Epithelial cell of prostate (primary cell): ENCODE results near the gene NFE2L2.
"Not testable (repeated sequence)": the region's sequence is repeated elsewhere in the genome, so short reads cannot be mapped to it uniquely, and the experiment has no call there.

Experiments
- DNase-seq: peaks from one replicate; pipeline ENCODE4 v3.0.0-alpha.2; 2011; ENCODE audit warnings: low read depth, low spot score
- H3K27ac ChIP-seq: fragments of 450-650 bp; 2 replicates; pipeline ENCODE4 v1.5.1; 2017; ENCODE audit warnings: mild to moderate bottlenecking

NFE2L2 gene

DNA sequence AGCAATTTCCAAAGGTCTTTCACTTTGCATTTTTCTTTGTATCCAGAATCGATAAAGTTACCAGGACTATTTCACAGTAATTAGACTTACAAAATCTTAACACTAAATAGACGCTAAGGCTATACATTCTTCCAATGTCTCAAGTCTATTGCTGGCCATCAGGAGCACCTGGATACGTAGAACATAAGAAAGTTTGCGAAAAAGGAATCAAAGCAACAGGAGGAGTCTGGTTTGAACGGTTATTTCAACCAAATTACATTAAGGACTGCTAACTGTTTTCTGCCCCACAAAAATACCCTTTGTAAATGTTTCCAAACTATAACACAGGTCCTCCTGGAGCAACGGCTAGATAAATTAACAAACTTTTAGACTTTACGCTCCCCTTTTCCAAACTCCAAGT lies 53.4 kb downstream of the NFE2L2 start:
- peak overlapping the region; percentile 97 for H3K27ac ChIP-seq
- DNase-seq, result no peak

- H3K27ac ChIP-seq, result no peak overlapping the region
- DNase-seq, result no peak
These were observed 57.4 kb downstream of the NFE2L2 start for GRCh38 chr2:177207101-177207500.

DNA sequence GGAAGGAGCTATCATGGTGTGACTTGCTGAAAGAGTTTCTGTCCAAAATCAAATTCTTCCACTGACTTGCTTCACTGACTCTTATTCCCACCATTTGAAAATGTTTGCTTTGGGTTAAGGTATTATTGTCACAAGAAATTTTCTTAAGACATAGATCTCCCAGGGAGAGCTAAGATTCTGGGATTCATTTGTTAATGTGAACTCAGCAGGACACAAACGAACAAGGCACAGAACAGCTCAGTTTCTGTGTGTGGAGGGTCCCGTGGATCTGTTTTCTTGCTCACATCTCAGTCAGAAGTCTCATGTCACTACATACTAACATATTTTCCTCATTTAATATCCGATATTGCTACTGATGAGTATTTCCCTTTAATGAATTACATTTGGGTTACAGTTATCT lies 60.1 kb downstream of the NFE2L2 start:
- DNase-seq, result no peak

DNA sequence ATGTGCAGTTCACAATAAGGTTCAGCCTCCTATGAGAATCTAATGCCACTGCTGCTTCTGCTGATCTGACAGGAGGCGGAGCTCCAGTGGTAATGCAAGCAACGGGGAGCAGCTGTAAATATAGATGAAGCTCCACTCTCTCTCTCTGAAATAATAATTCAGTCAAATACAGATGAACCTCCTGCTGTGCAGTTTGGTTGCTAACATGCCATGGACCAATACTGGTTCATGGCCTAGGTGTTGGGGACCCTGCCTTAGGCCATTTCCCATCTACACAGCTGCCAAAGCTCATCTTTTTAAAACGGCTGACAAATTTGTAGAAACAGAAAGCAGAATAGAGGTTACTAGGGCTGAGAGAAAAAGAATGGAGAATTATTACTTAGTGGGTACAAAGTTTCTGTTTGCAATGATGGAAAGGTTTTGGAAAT lies 62.6 kb downstream of the NFE2L2 start:
- DNase-seq, result no peak
- H3K27ac ChIP-seq, result no peak overlapping the region

More for the DNA sequence above, 60.1 kb downstream of the NFE2L2 start:
- no peak overlapping the region for H3K27ac ChIP-seq

DNA sequence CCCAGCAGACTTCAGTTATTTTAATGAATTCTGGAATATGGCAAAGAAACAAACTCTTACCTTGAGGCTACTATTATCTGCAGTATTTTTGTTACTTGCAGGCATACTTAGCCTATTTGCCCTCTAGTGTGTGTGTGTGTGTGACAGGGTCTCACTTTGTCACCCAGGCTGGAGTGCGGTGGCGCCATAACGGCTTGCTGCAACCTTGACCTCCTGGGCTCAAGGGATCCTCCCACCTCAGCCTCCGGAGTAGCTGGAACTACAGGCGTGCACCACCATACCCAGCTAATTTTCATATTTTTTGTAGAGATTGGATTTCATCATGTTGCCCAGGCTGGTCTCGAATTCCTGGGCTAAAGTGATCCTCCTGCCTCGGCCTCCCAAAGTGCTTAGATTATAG lies 64.1 kb downstream of the NFE2L2 start:
- DNase-seq, H3K27ac ChIP-seq: not testable (repeated sequence)

- no peak overlapping the region for H3K27ac ChIP-seq
- DNase-seq, result no peak
These were observed 69.3 kb downstream of the NFE2L2 start for GRCh38 chr2:177195194-177195593.

GRCh38 chr2:177193240-177193639 lies 71.3 kb downstream of the NFE2L2 start:
- DNase-seq, result no peak
- no peak overlapping the region for H3K27ac ChIP-seq

GRCh38 chr2:177192788-177193187 lies 71.7 kb downstream of the NFE2L2 start:
- no peak overlapping the region for H3K27ac ChIP-seq
- no peak for DNase-seq

GRCh38 chr2:177190941-177191340 lies 73.6 kb downstream of the NFE2L2 start:
- DNase-seq, result no peak
- H3K27ac ChIP-seq, result no peak overlapping the region

DNA sequence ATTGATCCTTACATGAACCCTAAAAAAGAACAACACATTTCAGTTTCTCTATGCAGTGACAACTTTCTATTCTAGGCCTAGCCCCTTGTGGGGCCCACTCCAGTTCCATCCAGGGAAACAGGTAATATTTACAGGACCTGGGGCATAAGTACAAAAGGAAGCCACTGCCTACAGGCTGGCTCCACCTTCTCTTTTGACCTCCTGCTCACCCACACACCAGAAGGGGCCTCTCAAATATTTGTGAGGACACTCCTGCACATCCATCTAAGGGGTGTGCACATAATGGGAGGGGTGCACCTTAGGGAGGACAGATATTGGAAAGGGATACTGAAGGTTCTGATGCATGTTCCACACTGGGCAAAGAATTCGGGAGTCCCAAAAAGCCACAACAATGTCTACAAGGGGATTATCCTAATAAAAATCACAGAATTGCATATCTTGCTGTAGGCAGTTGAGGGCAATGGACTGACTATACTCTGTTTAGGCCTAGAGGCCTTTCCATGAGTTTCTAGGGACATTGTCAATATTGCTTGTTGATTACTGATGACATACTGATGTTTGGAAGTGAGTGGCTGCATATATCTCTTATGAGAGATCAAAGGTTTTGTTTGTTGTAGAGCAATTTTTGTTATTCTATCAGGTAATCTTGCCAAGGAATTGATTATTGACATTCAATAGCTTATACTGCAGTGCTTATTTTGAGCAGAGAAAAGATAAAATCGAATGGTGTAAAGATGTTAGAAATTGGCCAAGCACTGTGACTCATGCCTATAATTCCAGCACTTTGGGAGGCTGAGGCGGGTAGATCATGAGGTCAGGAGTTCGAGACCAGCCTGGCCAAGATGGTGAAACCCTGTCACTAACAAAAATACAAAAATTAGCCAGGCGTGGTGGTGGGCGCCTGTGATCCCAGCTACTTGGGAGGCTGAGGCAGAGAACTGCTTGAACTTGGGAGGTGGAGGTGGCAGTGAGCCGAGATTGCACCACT lies 75.8 kb downstream of the NFE2L2 start:
- H3K27ac ChIP-seq, result no peak overlapping the region

GRCh38 chr2:177187631-177188312 lies 76.8 kb downstream of the NFE2L2 start:
- no peak overlapping the region for H3K27ac ChIP-seq
- DNase-seq, result no peak

More for the DNA sequence above, 75.8 kb downstream of the NFE2L2 start:
- DNase-seq, result no peak

GRCh38 chr2:177186038-177186437 lies 78.5 kb downstream of the NFE2L2 start:
- DNase-seq, H3K27ac ChIP-seq: not testable (repeated sequence)

GRCh38 chr2:177184606-177185005 lies 79.9 kb downstream of the NFE2L2 start:
- DNase-seq, result no peak

GRCh38 chr2:177183860-177184259 lies 80.7 kb downstream of the NFE2L2 start:
- no peak overlapping the region for H3K27ac ChIP-seq
- no peak for DNase-seq

More at GRCh38 chr2:177184606-177185005, 79.9 kb downstream of the NFE2L2 start:
- H3K27ac ChIP-seq, result no peak overlapping the region
